ENCODE measurements around the gene MNT. TPM values are rescaled to one million over a fixed set of nuclear protein-coding genes. Genes with fewer than 3 reads are reported as not detected.

The MNT gene
- total RNA-seq, 1 experiment from 2014 or later, result 38.9 TPM

GRCh38 chr17:2357931-2358434, 42.9 kb downstream of the MNT start:
- no CpG with 5 or more reads among the region's 10 CpGs for WGBS (ENCODE audit: extremely low coverage, insufficient read length, low lambda C conversion rate)
- Histone ChIP-seq H3K4me2 (ENCODE audit: insufficient read depth, insufficient read length, low read length) (no peak overlapping the region), H3K9ac (ENCODE audit: extremely low read depth, insufficient read length, low read length) (no peak overlapping the region), H3K4ac (ENCODE audit: low read depth, low read length) (no peak overlapping the region), H3K27ac (ENCODE audit: insufficient read length, low read depth, low read length) (no peak overlapping the region), H2BK15ac (ENCODE audit: low read depth, low read length) (no peak overlapping the region), H3K56ac (ENCODE audit: insufficient read length, low read depth, low read length) (no peak overlapping the region), H4K5ac (ENCODE audit: insufficient read length, low read depth, low read length) (no peak overlapping the region), H2AFZ (ENCODE audit: low read length) (no peak overlapping the region), H2BK5ac (ENCODE audit: insufficient read length, low read length) (no peak overlapping the region), H3K23me2 (ENCODE audit: insufficient read length, low read depth, low read length, poor library complexity, severe bottlenecking) (no peaks in the 10 kb centered on the region), H3K4me1 (ENCODE audit: insufficient read depth, low read length) (0 out of 2 replicates have a peak, but pooled peaks cover 2% of the 10 kb centered on the region), H3K14ac (ENCODE audit: insufficient read depth, low read length) (no peak overlapping the region), H3K79me2 (ENCODE audit: insufficient read depth, low read length) (no peaks in the 10 kb centered on the region), H3K9me3 (ENCODE audit: control insufficient read depth, low read depth, low read length) (no peaks in the 10 kb centered on the region), H3K23ac (ENCODE audit: insufficient read length, low read depth, low read length) (no peak overlapping the region), H3K79me1 (ENCODE audit: insufficient read depth, low read depth, low read length, poor library complexity, severe bottlenecking) (no peaks in the 10 kb centered on the region), H2AK5ac (ENCODE audit: insufficient read length, low read length) (no peak overlapping the region), H3K18ac (ENCODE audit: insufficient read length, low read depth, low read length) (no peak overlapping the region), H4K8ac (replicated peaks; ENCODE audit: insufficient read length, low read depth, low read length) (no peak overlapping the region), H2BK12ac (ENCODE audit: insufficient read length, low read depth, low read length) (no peak overlapping the region), H3K27me3 (ENCODE audit: insufficient read depth, low read length) (no peaks in the 10 kb centered on the region), H2BK120ac (ENCODE audit: low read depth, low read length, poor library complexity, severe bottlenecking) (no peak overlapping the region), H4K91ac (ENCODE audit: insufficient read length, low read depth, low read length) (no peak overlapping the region), H2BK20ac (ENCODE audit: low read depth, low read length, poor library complexity, severe bottlenecking) (no peak overlapping the region), H3T11ph (ENCODE audit: low read length) (no peak overlapping the region), H4K20me1 (ENCODE audit: control insufficient read depth, insufficient read depth, insufficient read length) (no peaks in the 10 kb centered on the region)
- TF ChIP-seq CTCF (conservative IDR thresholded peaks at IDR 0.05), result no peak
- Mint-ChIP-seq H3K36me3 (ENCODE audit: insufficient read depth in 1 of 3, low read depth in 3 of 3) (peaks cover 3 to 7% (median 4%) of the 10 kb centered on the region in 3 experiments; a peak in 6 of 7 replicates), H3K9me3 (no peaks in the 10 kb centered on the region), H3K4me1 (0 out of 4 replicates have a peak, but pooled peaks cover 0 to 2% of the 10 kb centered on the region in 2 experiments), H3K27me3 (ENCODE audit: low read depth) (peaks cover 3% of the 10 kb centered on the region; the same call in 1 of the 2 replicates), H3K4me3 (no peak overlapping the region), H3K27ac (no peak overlapping the region; a peak in 1 of 7 replicates)
- DNase-seq, result no peak

Measured in H9 (cell line).